ENCODE measurements around the gene WHAMM.

- TF ChIP-seq CTCF (IDR thresholded peaks at IDR 0.05) (peak in 1 of 3 experiments; percentile 16), POLR2AphosphoS5 (IDR thresholded peaks at IDR 0.05; ENCODE audit: insufficient read depth in 1 of 2, low read depth in 1 of 2) (no peak), POLR2A (IDR thresholded peaks at IDR 0.05) (no peak)
These were observed 40.4 kb downstream of the WHAMM start for GRCh38 chr15:82849556-82850512.

Data from vagina (tissue), 2 donors.